GM12801 (cell line): Measurements from ENCODE around the gene YARS1.

ENCODE experiments used
- TF ChIP-seq, protein P1 (sequence below): IDR thresholded peaks from one replicate; pipeline ENCODE4 v1.5.1; 2011; ENCODE audit warnings: control low read depth; ENCODE audit not compliant: insufficient read length; ENCODE audit errors: extremely low read depth

The YARS1 gene

GRCh38 chr1:32728413-32729077, 88.6 kb downstream of the YARS1 start:
- TF ChIP-seq, protein P1, sequence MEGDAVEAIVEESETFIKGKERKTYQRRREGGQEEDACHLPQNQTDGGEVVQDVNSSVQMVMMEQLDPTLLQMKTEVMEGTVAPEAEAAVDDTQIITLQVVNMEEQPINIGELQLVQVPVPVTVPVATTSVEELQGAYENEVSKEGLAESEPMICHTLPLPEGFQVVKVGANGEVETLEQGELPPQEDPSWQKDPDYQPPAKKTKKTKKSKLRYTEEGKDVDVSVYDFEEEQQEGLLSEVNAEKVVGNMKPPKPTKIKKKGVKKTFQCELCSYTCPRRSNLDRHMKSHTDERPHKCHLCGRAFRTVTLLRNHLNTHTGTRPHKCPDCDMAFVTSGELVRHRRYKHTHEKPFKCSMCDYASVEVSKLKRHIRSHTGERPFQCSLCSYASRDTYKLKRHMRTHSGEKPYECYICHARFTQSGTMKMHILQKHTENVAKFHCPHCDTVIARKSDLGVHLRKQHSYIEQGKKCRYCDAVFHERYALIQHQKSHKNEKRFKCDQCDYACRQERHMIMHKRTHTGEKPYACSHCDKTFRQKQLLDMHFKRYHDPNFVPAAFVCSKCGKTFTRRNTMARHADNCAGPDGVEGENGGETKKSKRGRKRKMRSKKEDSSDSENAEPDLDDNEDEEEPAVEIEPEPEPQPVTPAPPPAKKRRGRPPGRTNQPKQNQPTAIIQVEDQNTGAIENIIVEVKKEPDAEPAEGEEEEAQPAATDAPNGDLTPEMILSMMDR = no peak

DNA sequence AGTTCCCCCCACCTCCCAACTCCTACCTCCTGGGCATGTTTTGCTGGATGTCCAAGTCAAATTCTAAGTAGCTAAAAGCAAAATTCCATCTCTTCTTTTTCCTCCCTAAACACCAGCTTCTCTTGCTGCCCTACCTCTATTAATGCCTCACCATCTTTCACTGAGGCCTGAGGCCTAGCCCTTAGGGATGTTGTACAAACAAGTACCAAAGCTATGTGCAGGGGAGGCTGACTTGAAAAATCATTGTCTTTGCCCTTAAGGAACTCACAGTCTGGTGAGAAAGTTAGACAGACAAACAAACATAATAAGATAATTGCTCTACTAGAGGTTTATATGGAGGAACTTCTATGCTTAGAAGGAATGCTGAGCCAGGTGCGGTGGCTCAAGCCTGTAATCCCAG, 89.3 kb downstream of the YARS1 start:
- TF ChIP-seq, protein P1 = no peak

GRCh38 chr1:32725615-32725982, 91.6 kb downstream of the YARS1 start:
- TF ChIP-seq, protein P1 = no peak
